GM18870 (cell line): ENCODE measurements around the gene MIS12.

ENCODE experiments used
- ATAC-seq: cut with Tn5 transposase; IDR thresholded peaks from one replicate; pipeline ENCODE4 v1.9.1; 2021; ENCODE audit warnings: moderate library complexity; ENCODE audit not compliant: unreplicated experiment

Gene MIS12, protein sequence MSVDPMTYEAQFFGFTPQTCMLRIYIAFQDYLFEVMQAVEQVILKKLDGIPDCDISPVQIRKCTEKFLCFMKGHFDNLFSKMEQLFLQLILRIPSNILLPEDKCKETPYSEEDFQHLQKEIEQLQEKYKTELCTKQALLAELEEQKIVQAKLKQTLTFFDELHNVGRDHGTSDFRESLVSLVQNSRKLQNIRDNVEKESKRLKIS

DNA sequence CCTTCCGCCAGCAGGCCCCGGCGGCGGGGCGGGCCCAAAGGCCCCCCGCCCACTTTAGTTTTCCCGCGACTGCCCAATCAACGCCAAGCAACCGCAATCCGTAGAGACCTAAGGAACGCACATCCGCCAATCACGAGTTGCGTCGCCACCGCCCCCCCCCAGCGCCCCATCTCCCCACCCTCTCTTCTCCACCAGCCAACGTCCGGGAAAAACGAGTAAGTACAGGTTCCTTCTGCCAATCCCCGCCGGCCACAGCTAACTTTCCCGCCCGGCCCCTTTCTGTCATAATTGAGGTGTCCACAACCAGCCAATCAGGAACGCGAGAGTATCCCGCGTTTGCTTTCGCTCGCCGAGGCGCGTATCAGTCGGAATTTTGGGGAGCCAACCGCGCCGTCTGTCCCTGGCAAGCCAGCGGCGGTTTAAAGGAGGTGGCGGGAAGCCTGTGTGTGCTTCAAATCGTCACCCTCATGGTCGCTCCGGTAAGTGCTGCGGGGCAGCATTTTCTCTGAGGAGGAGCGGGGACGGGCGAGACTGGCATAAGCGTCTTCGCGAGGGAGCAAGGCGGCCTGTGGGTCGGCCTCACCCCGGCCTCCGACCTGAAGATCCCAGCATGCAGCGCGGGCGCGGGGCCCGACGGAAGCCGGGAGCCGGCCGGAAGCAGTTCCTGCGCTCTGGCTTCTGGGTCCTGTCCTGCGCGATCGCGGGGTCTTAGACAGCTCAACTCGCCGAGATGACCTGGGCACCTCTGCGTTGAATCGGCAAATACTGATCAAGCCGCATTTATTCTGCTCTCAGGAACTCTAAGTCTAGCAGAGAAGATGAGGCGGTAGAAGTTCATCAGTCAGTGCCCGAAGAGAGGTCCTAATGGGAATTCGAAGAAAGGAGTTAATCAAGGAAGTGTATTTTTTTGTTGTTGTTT, at the start of gene MIS12:
Gene MIS12, plus strand, starts transcription at position 361 of the 919 bp plus-strand sequence. CDS start 2,297 bp downstream, outside the sequence.
- peak; percentile 89 for ATAC-seq

DNA sequence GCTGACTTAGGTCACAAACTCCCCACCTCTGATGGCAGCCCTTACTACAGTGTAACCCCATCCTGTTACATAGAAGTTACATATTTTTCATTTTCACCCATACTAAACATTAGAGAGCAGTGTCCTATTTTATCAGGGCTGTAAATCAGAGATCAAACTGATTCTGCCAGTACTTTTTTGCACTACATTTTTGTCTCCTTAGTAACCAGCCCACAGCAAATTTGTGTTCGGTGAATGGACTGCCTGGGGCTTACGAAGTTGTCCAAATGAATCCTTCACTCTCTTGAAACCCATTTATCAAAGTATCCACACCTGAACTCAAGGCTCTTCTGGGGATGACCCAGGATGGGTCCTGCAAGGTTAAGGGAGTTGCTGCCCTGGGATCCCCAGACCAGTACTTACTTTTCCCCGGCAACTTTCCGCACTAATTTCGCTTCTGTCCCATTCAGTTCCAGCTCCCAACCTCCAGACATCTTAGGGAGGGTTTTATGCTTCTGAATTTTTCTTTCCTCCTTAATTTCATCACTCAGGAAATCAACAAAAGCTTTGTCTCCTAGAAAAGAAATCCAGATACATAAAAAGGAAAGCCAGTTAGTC, 48.5 kb upstream of the MIS12 start:
- ATAC-seq: no peak

DNA sequence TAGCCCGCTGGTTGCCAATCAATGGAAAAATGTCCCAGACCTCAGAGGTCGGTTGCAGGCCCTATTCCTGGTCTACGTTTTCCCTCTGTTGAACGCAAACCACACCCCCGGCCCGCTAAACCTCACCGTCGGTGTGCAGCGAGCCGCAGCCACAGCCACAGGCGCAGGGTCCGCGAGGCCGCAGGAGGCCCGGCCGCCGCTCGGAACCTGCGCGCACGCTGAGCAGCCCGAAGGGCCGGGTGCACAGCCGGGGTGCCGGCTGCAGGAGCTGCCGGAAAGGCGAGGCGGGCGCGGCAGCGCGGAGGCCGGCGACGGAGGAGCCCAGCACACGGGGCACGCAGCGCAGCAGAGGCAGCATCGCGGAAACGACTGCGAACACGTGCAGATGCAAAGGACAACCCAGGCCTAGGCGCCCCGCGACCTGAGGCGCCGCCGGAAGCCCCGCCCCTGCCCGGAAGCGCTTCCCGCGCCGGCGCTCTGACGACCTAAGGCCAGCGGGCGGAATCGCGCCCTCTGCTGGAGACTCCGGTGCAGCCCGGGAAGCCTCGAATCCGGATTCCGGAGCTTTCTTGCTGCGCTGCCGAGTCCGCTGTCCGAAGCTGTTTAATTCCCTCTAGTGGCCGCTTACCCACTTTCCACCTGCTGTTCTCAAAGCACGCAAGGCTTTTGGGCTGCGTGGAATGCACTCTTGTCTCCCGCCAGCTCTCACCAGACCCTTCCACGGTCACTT, 47.5 kb upstream of the MIS12 start, which contains the start of gene C1QBP:
Gene C1QBP, minus strand, starts transcription at position 440 of the 730 bp plus-strand sequence. Its CDS starts 82 bp downstream, at position 358.
- peak; percentile 60 for ATAC-seq

DNA sequence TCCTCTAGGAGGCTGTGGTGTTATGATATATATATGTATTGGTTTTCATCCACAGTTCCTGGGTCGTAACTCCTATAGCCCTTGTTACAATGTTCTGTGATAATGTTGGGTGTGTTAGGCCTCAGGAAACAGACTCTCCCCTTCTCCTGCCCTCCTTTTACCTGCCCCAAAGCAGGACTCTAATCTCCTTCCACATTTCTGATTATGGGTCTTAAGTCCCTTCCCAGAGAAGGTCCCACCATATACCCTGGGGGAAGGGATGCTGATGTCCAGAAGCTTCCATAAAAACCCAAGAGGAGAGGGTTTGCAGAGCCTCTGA, 47.0 kb upstream of the MIS12 start:
- ATAC-seq: no peak

DNA sequence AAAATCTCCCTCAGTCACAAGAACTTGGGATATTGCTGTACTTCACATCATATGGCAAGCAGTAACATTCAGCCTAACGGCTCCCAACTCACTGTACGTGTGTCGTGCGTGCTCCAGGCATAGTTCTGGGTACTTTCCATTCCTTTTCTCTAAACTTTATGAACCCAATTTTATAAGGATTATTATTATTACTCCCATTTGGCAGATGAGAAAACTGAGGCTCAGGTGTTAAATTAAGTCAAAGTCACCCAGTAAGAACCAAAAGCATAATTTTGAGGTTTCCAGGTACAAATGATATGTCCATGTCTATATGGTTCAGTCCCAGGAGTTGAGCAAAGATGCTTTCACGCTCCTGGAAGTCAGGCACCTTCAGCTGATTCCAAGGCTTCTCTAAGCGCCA, 42.6 kb upstream of the MIS12 start:
- ATAC-seq: no peak

DNA sequence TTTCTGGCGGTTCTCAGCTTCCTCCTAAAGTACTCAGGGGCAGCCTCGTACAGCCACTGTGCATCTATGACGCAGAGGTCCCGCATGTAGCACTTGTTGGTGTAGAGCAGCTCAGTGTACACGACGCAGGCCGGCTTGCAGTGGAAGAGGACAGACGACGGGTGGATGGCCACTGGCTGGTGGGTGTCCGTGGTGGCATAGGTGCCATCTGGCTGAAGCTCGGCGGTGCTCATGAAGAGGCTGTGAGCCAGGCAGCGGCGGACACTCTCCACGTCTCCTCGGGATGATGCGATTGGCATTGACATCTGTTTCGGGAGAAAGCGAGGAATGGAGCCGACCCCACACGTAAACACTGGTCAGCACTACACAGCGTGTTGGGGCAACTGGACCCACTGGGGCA, 42.2 kb upstream of the MIS12 start:
- no peak for ATAC-seq

DNA sequence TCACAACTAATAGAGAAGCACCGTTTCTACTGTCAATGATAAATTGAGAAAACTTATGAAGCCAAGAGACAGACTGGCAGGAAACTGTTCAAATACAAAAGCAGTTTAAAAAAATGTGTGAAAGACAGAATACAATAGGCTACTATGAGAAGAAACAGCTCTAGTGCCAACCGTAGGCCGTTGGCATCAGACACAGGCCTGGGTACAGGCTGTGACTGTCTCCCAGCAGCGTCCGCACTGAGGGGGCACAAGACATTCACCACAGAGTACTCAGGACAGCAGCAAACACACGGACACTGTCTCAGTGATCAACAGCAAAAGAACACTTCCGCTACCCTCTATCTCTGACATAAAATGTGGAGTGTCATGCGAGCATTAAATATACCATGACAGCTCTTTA, 39.6 kb upstream of the MIS12 start:
- ATAC-seq: no peak

DNA sequence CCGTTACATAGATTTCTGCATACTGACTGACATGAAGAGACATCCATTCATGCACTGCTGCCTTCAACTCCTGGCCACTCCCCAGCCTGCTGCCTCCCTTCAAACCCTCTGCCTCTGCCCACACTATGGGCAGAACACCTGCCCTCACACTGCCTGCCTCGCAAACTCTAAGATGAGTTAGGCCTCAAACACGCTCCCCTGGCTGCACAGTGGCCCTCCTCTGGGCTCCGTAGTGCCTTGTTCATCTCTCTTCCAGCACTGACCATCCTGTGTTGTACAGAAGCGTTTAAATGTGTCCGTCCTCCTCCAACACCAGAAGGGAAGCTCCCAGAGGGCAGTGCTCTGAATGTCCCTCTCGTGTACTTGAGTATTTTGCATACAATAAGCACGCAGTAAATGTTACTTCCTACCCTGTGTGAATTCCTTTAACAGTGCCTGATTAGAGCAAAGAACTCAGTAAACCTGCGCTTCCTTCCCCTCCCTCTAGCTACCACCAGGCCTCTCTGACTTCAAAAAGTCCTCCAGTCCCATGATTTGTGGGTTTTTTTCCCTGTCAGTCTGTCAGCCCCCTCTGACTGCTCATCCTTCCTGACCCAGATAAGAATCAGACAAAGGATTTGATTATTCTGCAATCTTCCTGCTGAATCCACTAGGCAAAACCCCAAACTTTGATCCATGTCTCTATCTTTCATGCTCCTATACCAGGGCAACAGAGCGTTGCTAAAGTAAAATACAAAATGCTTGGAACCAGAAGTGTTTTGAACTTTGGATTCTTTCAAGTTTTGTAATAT, 21.5 kb upstream of the MIS12 start:
- no peak for ATAC-seq

DNA sequence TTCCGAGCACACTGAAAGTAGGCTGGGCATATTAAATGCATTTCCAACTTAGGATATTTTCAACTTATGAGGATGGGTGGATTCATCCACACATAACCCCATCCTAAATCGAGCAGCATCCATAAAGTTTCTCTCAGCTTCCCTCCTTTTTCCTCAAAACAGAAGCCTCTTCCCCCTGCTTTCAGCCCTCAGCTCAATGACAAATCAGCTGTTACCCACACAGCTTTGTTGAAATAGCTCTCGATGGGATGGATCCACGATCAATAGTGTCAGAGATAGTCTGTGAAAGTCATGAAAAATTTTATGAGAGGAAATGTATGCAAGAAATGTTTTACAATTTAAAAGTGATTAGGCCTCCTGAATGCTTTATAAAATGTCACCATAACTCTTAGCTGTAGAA, 20.1 kb upstream of the MIS12 start:
- no peak for ATAC-seq

DNA sequence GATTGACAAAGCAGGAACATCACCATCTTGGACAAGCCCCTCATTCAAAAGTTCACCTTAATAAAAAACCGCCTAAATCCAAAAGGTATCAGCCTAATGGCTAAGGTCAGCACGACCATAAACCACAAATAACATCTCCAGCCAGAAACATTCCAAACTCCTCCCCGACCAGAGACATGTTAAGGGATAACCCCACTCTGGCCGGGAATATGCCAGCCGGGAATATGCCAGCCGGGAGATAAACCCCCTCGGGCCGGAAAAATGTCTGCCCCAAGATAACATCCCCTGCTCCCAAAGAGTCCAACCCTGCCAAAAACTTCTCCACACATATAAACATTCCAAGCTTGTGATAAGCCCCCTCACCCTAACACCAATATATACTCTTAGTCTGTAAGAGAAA, 18.9 kb upstream of the MIS12 start:
- ATAC-seq: no peak

DNA sequence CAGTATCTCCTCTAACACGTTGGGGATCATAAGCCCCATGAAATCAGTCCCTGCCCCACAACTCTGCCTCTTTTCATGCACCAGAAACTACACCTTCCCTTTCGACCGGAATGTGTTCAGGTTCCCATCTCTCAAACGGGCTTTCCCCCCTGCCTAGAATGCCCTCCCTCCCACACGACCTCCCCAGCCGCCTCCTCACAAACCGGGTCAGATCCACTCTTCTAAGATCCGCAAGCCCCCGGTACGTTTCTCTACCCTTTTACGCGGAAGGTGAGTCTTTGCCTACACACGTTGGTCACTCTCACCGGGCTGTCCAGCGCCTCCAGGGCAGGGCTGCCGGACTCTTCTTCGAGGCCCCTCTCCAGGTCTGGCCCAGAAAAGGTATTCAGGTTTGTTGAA, 18.3 kb upstream of the MIS12 start:
- ATAC-seq: no peak

DNA sequence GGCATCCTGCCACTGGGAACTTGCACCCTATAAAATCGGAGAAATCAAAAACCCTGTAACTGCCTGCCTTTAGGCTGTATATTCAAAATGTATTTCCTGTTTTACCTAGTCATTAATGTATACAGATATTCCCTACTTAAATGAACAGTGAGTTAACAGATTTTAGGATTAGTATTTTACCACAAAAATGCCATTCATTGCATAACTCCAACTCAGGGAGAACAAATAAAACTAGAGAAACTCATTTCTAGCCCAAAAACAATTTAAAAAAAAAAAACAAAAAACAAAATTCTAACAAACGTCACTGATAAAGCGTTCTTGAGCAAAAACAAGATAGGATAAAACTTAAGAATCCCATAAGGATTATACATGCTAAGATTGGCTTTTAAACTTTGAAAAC, 13.9 kb upstream of the MIS12 start:
- no peak for ATAC-seq

DNA sequence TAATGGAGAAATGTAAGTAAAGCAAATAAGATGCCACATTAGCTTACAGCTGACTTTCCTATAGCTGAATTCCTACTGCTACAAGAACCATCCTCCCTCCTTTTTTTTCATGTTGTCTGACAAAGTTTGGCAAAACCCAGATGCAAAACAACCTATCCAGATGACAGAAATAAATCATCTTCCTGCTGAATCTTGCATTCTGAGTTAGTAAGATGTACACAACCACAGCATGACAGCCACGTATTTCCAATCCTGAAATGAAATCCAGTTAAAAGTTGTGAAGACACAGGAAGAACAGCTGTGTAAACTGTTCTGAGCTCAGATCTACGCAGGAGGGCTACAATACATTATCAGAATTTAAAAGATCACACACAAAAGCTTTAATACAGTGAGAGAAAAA, 12.5 kb upstream of the MIS12 start:
- no peak for ATAC-seq

DNA sequence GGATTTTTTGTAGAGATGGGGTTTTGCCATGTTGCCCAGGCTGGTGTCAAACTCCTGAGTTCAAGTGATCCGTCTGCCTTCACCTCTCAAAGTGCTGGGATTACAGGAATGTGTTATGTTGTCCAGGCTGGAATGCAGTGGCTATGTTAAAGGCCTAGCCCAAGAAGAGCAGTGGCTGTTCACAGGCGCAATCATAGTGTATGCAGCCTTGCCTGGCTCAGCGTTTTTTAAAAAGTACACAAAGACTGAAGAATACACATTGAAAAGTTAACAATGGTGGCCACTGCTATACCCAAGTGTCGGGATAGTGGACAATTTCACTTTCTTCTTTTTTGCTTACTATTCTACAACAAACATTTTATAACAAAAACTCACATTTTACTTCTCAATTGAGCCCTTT, 7.4 kb upstream of the MIS12 start:
- no peak for ATAC-seq

DNA sequence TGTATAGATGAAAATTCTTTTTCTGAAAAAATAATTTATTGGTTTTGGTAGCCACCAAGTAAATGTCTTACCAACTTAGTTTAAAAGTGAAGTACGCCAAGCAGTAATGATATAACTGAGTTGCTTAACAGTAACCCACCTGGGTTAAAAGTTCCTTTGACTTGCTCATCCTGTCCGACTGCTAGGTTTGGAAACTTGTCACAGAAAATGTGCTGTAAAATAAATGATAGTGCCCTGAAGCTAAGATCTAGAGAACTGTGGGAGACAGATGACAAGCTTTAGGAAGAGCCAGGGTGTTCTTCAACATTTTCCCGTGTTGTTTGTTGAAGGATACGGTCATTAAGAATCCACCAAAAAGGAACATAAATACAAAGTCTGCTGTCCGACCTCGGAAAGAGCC, 5.4 kb upstream of the MIS12 start:
- no peak for ATAC-seq

DNA sequence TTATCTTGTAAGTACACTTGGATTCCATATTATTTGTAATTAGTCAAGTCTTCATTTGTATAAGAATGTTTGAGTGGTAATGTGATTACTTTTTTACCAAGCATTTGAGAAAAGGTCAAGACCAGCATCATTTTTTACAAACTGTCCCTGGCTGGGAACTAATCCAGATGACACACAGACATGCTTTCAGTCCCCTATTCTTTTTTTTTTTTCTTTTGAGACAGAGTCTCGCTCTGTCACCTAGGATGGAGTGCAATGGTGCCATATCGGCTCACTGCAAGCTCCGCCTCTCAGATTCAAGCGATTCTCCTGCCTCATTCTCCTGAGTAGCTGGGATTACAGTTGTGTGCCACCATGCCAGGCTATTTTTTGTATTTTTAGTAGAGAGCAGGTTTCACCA, 4.9 kb upstream of the MIS12 start:
- ATAC-seq: no peak

DNA sequence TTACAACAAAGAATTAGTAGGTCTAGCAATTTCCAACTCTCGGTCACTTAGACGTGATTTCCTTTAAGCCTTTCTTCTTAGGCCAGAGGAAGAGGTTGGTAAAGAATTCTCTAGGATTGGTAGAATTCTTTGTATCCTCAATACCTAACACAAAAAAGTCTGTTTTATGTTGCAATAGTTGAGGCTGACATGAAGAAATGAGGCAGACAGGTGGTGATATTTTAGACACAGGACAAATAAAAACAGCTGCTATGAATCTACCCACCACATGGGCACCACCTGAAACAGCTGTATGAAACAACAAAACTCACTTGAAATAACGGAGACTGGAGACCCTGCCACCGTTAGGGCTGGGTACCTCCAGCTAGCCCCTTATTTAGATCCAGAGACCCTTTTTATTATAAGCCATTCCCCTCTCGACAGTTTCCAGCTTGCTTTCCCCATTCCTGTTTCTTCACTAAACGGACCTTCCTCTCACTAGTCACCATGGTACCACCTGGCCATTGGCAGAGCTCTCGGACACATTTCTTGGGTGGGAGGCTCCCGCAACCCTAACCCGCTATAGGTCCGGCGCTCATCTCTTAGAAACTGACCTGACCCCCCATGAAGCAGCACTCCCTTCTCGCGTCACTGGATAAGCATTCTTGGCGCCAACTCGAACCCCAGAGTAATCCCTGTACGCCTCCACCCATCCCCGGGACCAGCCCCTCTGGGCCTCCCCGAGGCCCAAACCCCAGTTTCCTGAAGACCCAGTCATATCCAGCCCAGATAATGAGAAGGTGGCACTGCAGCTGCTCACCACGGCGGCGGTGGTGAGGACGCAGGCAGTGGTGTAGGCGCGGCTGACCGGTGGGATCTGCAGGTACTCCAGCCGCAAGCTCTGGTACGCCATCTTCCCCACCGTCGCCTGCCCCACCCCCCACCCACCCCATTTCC, 828 bp upstream of the MIS12 start, which contains the start of gene DERL2:
Gene DERL2, minus strand, starts transcription at position 909 of the 936 bp plus-strand sequence. Its CDS starts 17 bp downstream, at position 892.
- ATAC-seq: peak; percentile 12

DNA sequence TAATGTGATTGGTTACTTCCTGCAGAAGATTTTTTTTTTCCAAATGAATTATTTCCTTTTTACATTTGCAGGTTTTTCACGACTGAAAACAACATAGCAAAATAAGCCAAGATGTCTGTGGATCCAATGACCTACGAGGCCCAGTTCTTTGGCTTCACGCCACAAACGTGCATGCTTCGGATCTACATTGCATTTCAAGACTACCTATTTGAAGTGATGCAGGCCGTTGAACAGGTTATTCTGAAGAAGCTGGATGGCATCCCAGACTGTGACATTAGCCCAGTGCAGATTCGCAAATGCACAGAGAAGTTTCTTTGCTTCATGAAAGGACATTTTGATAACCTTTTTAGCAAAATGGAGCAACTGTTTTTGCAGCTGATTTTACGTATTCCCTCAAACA, 2.4 kb downstream of the MIS12 start:
- ATAC-seq: no peak

DNA sequence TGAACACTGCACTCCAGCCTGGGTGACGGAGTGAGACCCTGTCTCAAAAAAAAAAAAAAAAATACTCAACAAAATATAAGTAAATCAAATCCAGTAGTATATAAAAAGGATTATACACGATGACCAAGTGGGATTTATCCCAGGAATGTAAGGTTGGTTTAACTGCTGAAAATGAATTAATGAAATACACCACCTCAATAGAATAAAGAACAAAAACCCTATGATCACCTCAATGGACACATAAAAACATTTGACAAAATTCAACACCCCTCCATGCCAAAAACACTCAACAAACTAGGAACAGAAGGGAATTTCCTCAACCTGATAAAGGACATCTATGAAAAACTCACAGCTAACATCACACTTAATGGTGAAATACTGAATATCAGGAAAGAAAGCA, 6.6 kb downstream of the MIS12 start:
- ATAC-seq: no peak
